ENCODE measurements around the gene ENTREP3. TPM values are rescaled to one million over a fixed set of nuclear protein-coding genes. Genes with fewer than 3 reads are reported as not detected.
A peak's percentile ranks its signal among the peaks of the same experiment; 100 is the strongest.

The ENTREP3 gene
- total RNA-seq, 1 donor from 2014 or later, result 49.0 TPM

DNA sequence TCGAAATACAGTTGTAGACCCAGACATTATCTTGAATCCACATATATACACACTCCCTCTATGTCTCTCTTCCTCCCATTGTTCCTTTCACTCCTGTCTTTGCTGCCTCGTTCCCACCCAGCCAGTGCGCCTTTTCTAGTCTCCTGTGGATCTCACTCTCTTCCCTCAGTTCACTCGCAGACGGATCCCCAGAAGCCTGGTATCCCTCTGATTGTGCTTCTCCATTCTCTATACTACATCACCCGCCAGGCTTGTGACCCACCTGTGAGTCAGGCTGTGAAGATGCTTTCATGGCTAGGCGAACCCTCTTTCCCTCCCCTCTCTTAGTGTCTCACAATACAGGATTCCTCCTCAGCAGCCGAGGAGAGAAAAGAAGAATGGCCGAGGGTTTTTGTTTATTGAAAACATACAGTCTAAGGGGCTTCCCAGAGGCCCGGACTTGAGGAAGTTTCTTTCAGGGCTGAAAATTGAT, 23.4 kb upstream of the ENTREP3 start:
- DNase-seq (ENCODE audit: low spot score), result no peak

DNA sequence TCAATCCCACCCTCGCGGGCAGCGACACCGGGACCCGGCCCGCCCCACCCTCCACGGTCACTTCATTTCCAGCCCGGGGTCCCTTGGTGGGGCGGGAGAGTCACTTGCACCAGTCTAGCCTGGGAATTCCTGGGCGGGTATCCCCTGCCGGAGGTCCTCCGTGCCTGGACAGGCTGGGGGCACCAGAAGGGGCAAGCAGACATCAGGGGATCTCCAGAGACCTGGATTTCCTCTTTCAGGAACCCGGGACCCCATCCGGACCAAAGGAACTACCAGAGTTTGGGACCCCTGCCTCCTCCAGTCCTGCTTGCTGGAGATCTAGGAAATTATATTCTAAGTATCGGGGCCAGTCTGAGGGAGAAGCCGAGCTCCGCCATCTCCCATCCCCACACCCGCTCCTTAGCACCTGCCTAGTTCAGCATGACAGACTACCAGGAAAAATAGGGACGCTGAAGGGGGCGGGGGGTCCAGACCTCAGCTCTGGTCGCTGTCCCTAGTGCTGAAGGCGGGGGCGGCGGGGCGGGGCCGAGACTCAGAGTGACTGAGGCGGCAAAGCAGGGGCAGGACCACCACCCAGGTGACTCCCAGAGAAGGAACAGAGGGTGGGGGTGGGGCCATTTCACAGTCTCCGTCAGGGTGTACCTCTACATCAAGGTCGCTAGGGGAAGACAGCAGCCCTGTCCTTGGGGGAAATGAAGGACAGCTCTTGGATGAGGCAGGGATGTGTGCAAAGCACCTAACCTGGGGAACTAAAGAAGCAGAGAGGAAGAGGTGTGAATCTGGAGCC, 22.8 kb upstream of the ENTREP3 start:
- peak; percentile 56 for DNase-seq (ENCODE audit: low spot score)

DNA sequence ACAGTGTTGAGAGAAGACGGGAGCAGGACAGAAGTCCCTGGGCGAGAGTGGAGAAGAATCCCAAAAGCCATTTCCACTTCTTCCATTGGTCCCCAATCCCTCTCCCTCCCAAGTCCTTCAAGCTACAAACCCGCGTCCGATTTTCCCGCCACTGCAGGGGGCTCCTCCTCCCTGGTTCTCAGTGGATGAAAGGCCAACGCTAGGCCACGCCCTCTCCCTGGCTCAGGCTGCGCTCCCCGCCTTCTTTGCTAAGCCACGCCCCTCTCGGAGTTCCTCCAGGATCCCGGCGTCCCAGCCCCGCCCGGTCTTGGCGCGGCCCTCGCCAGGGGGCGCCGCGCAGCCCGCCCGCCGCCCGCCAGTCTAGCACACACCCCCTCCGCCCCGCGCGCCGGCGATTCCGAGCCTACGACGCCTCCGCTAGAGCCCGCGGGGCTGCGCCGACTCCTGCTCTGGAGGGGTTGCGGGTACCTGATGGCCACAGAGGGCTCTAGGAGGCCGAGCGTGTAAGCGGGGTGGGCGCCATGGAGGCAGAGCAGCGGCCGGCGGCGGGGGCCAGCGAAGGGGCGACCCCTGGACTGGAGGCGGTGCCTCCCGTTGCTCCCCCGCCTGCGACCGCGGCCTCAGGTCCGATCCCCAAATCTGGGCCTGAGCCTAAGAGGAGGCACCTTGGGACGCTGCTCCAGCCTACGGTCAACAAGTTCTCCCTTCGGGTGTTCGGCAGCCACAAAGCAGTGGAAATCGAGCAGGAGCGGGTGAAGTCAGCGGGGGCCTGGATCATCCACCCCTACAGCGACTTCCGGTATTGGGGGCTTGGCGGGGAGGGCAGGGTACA, 22.0 kb upstream of the ENTREP3 start, which contains the start of gene HCN3:
Gene HCN3 (plus strand): TSS at position 394 of the 832 bp plus-strand sequence. CDS start 128 bp downstream, at position 522.
- peak; percentile 98 for DNase-seq (ENCODE audit: low spot score)

DNA sequence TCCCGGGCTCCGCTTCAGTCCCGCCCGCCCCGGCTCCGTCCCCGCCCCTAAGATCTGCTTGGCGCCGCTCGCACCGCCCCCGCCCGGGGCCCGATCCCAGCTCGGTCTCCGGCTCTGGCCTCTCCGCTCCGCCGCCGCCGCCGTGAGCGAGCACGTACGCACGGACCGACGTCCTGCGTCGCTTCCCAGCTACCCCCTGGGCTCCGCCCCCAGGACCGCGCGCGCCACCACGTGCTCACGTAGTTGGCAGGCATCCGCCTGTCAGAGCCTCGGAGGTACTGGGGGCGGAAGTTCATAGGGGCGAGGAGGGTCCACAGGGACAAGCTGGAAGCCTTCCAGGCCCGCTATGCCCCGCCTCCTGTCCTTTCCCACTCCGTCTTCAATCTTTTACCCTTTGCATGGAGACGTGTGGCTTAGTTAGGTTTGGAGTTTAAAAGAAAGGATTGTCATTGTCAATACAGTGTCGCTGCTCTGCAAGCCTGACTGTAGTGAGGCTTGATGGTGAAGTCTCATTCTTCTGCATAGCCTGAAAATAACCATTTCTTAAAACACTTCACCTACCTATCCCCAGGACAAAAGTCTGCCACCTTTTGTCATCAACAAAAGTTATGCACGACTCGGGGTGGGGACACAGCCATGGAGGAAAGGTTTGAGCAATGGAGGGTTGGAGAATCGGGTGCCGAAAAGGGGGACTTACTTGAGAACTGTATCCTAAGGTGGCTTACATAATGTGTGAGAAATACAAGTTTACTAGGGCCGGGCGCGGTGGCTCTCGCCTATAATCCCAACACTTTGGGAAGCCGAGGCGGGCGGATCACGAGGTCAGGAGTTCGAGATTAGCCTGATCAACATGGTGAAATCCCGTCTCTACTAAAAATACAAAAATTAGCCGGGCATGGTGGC, 18.3 kb upstream of the ENTREP3 start, which contains the start of gene CLK2:
Gene CLK2 (minus strand): TSS at position 162 of the 903 bp plus-strand sequence. CDS start 2,527 bp downstream, outside the sequence.
- DNase-seq (ENCODE audit: low spot score), result peak; percentile 95

DNA sequence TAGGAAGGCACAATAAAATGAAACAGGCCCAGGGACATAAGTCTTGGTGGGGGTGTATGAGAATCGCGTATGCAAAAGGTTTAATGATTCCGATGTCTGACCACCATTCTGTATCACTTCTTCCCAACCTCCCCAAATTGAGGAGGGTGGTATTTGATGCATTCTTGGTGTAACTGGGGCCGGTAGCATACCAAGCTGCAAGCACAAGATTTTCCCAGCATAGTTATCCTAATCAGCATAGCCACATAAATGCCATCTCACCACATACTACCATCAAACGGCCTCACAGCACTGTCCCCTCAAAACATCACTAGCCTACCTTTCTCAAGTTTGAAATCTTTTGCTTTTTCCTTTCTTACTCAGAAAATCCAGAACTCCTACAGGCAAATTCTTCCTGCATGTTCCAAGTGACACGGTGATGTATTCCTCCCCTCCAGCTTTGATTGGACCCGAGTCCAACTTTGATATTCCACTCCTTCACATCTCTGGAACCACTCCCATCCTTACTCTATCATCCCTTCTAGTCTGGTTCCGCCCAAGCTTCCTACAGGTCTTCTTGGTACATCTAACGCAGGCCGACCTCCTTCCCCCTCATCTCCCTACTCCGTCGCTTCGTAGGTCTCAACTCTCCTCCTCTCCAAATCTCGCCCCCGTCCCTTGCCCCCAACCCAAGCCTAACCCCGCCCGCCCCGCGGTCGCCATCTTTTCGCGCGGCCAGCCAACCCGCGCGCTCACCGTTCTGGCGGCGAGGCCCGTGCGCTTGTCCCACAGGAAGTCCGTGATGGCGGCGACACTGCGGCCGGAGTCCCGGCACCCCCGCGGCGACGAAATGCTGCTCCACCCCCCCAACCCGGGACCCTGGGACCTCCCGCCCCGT, 17.4 kb upstream of the ENTREP3 start:
- no peak for DNase-seq (ENCODE audit: low spot score)

DNA sequence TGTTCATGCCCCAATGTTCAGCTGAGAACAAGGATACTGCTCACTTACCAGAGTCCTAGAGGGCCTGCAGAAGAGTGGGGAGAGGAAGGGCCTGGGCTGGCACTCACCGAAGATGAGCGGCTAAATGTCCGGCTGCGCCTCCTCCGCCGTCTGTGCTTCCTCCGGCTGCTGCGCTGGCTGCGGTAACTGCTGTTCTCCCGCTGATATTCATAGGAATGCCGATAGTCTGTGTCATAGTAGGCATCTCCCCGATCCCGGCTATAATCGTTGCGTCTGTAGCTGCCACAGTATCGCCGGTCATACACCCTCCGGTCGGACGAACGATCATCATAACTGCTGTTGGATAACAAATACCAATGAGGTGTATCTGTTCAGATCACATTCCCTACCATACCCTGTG, 14.1 kb upstream of the ENTREP3 start:
- no peak for DNase-seq (ENCODE audit: low spot score)

DNA sequence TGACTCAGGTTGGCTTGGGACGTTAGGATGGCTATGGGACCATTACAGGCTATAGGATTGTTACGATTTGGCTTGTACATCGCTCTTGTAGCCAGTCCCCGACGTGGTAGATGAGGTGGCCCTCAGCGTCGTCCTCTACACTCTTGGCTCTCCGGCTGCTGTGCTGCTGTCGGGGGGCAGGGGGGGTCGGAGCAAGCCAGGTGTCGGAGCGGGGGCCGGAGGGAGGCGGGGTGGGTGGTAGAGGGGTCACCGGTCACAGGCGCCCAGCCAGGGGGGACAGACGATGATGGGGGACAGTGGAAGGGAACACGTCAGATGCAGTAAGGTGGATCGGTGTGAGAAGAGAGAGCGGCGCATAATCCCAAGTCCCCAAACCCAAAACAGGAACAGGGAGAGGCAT, 13.3 kb upstream of the ENTREP3 start:
- no peak for DNase-seq (ENCODE audit: low spot score)

DNA sequence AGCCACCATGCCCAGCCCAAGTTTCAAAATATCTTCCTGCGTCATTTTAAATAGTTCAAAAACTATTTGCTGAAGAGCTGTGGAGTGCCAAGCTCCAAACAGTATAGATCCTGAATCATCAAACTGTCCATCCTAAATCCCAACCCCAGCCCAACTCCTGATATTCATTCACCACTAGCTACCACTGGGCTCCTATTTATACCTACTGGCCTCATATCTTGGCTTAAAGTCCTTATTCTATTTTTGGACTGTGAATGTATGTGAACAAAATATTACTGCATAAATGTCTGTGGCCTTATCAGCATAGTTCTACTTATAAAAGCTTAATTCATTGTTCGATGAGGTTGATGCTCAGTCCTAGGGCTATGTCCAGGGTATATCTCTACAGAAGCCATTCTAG, 12.1 kb upstream of the ENTREP3 start:
- DNase-seq (ENCODE audit: low spot score), result no peak

DNA sequence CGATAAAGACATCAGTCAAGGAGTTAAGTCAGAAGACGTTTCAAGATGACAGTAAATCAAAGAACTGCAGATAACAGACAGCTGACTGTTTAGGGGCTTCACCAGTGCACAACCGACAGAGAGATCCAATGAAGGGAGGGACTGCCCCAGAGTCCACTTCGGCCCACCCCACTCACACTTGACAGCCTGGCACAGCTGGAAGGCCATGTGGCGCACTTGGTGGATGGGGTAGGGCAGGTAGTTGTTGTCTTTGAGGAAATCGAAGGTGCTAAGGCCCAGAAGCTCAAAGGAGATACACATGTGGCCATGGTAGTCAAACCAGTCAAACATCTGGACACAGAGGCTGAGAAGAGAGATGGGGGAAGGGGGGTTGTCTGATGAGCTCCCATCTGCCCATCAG, 11.3 kb upstream of the ENTREP3 start:
- no peak for DNase-seq (ENCODE audit: low spot score)

DNA sequence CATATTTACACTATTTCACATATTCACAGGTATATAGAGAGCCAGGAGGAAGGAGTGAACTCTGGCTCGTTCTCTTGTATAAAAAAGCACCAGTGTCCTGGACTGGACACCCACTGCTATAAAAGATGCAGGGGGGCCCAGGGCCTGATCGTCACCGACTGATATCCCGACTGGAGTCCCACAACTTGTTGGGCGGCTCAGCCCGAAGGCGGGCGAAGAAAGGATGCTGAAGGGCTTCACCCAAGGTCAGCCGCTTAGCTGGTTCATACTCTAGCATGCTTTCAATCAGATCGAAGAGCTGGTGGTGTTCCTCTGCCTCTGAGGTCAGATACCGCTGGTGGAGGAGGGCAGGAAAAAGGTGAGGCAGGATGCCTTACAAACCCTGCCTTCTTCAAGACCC, 7.8 kb upstream of the ENTREP3 start:
- no peak for DNase-seq (ENCODE audit: low spot score)

DNA sequence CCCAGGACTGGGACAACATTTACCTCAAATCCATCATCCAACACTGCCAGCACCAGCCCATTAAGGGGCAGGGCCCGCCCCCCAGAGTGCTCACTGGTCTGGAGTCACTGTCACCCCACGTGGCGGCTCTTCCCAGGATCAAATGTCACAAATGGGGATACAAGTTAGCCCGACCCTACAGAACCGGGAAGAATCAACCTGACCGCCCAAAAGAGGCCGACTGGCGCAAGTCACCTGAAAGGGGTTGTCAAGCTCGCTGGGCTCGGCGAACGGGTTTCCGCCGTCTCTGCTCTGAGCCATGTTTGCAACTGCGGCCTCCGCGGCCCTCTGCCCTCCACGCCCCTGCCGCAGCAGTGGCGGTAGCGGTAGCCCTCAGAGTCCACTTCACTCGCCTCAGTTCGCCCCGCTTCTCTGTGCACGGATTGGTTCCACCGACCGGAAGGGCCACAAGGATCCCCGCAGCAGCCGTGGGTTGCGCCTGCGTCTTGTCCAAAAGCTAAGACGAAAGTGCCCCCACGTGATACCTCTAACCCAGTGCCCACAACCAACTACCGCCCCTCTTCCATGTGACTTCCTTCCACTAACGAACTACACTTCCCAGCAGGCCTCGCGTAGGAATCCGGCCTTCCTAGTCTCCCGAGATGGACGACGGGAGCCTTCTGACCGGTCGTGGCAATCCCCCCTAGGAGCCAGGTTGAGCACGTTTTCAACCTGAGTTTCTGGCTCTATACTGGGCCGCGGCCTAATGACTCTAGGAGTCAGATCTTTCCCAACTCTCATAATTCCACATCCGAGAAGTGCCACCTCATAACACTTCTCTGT, 6.8 kb upstream of the ENTREP3 start, which contains the start of gene SCAMP3:
Gene SCAMP3 (minus strand): TSS at position 509 of the 822 bp plus-strand sequence. CDS start 209 bp downstream, at position 300.
- peak; percentile 97 for DNase-seq (ENCODE audit: low spot score)

DNA sequence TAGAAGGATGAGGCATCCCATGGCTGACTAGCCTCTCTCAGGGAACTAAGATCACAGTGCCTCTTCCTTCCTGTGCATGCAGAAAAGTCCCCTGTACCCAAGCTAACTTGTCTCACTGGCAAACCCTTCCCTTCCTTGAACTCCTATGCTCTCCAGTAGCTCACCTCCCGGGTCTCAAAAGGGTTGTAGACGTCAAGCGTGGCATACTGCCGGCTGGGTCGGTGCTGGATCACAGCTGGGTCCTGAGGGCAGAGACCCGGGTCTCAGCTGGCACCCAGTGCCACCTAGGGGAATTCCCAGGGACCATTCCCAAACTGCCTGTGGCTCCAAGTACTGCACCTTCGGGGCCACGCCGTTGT, 6.2 kb upstream of the ENTREP3 start:
- no peak for DNase-seq (ENCODE audit: low spot score)

DNA sequence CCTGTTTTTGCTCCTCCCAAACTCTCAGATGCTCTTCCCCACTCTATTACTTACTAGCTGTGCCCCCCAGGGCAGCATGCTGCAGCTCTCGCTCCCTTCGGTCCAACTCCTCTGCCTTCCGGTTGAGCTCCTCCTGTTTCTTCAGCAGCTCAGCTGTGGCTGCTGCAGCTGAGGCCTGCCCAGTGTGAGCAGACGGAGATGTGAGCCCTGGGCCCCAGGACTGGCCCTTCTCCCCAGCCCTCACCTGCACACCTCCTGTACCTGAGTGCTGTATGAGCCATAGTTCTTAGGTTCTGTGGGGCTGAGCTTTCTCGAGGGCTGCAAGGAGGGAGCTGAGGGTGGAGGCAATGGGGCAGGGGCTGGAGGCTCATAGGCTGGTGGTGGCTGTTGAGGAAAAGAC, 5.0 kb upstream of the ENTREP3 start:
- DNase-seq (ENCODE audit: low spot score), result no peak

DNA sequence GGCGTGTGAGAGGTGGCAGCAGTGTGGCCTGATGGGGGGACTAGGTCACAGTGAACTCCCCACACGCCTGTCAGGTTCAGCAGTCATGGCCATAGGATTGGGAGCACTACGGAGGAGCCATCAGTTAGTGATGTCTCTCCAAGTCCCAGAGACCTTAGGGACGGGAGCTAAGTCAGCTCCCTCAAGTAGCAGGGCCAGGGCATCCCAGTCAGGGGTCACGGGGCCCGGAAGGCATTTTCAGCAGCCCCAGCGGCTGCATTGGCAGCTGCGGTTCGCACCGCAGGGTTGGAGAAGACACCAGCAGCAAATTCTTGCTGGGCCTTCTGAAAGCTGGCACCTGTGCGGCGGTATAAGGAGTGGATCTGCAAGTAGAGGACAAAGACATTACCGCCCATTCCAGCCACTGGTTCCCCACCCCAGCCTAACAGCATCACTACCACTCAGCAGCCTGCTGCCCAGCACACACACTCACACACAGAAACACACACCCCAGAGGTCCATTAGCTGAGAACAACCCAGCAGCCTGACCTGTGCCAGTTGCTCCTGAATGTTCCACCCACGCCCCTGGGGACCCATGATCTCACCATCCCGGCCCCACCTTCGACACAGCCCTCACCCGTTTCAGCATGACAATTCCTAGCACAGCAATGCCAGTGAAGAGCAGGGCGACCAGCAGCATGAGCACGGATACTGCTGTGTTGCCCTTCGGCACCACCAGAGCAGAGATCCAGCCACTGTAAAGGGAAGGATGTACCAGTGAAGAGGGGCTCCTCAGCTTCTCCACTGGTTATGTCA, 972 bp upstream of the ENTREP3 start:
- DNase-seq (ENCODE audit: low spot score), result no peak

DNA sequence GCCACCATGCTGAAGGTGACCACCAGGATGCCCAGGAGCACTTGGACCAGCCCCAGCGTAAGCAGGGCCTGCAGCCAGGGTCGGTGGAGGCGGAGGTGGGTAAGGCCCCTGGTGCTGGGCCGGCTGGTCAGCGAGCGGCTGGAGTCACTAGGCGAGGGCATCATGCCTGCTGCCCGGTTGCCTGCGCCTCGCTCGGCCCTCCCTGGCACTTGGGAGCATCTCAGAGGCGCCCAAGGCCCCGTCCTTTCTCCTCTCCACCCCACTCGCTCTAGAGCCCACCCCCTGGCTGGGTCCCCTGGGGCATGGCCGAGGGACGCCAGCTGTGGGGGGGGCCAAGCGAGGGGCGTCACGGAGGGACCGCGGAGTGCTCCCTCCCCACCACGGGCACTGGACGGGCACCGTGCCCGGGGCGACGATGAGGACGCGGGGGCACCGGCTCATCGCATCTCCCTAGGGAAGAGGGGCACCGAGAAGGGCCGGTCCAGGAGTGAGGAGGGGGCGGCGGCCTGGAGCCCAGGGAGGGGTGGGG, 505 bp downstream of the ENTREP3 start:
- no peak for DNase-seq (ENCODE audit: low spot score)

DNA sequence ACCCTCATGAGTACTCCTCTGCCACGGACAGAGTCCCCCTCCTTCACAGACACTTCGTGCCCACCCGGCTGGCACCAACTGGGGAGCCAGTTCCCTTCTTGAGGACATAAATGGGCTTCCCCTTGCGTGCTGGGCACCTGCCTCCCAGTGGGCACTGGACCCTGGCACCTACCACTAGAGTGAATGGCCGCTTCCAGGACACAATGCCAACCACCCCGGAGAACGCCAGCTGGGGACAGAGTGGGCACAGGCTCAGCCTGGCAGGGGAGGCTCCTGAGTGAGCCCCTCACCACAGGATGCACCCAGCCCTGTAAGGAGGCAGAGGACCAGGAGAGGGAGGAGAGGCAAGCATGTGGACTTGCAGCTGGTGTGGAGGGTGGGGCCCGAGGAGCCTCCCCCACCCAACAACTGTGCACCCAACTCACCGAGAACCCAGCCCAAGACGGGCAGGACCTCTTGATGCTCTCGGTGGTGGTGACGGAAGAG, 1.0 kb downstream of the ENTREP3 start:
- no peak for DNase-seq (ENCODE audit: low spot score)

DNA sequence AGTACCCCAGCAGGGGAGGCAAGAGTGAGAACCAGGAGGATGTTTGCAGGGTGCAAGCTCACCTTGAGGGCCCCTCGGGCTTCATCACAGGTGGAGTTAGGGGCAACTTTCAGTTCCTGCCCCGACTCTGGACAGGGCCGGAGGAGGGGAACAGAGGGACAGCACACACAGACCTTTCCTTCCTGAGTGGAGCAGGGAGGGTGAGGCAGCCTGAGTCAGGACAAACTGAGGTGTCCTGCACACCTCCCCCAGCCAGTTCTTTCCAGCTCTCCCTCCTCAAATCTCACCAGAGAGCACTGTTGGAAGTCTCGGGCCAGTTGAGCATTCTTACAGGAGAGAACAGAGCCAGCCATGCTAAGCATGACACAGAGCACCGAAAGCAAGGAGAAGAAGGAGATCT, 1.5 kb downstream of the ENTREP3 start:
- no peak for DNase-seq (ENCODE audit: low spot score)

DNA sequence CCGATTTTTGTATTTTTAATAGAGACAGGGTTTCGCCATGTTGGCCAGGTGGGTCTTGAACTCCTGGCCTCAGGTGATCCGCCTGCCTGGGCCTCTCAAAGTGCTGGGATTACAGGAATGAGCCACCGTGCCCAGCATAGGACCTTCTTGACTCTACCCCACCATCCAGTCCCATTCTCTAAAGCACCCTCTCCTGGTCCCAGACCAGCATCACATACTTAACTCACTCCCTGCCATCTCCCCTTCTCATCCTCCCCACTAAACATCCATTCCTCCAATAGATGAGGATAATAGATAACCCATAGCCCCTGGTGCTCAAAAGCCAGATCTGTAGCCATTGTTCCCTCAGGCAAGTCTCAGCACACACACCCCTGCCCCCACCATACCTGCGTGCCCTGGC, 2.1 kb downstream of the ENTREP3 start:
- no peak for DNase-seq (ENCODE audit: low spot score)

All from mucosa of gallbladder (tissue), 1 donor.